Thyroid gland (tissue), 4 donors: ENCODE measurements around the gene SWT1.

Experiments used
- CTCF ChIP-seq, 6 experiments: fragments of 200-600 bp in 3 of 6; fragments of 450-650 bp in 3 of 6; sonication (generic) in 3 of 6; IDR thresholded peaks; one replicate each; pipeline ENCODE4 v1.5.1; 2016 to 2019; ENCODE audit warnings: antibody characterized with exemption in 6 of 6, mild to moderate bottlenecking in 2 of 6, inconsistent platforms in 1 of 6, moderate library complexity in 1 of 6
- POLR2A ChIP-seq, 2 donors: fragments of 450-650 bp; IDR thresholded peaks; one replicate each; pipeline ENCODE4 v1.6.1; 2017; ENCODE audit warnings: antibody characterized with exemption in 2 of 2, mild to moderate bottlenecking in 2 of 2, moderate library complexity in 1 of 2

- no peak for TF ChIP-seq CTCF (IDR thresholded peaks at IDR 0.05)
- TF ChIP-seq POLR2A (IDR thresholded peaks at IDR 0.05) = no peak
Observed at GRCh38 chr1:185322636-185323035, 165.7 kb downstream of the SWT1 start.
